Measurements from ENCODE around the gene NEIL3. TPM values are rescaled to one million over a fixed set of nuclear protein-coding genes. Genes with fewer than 3 reads are reported as not detected.

NEIL3 gene
- total RNA-seq, 1 experiment from 2014 or later, result 10.6 TPM

DNA sequence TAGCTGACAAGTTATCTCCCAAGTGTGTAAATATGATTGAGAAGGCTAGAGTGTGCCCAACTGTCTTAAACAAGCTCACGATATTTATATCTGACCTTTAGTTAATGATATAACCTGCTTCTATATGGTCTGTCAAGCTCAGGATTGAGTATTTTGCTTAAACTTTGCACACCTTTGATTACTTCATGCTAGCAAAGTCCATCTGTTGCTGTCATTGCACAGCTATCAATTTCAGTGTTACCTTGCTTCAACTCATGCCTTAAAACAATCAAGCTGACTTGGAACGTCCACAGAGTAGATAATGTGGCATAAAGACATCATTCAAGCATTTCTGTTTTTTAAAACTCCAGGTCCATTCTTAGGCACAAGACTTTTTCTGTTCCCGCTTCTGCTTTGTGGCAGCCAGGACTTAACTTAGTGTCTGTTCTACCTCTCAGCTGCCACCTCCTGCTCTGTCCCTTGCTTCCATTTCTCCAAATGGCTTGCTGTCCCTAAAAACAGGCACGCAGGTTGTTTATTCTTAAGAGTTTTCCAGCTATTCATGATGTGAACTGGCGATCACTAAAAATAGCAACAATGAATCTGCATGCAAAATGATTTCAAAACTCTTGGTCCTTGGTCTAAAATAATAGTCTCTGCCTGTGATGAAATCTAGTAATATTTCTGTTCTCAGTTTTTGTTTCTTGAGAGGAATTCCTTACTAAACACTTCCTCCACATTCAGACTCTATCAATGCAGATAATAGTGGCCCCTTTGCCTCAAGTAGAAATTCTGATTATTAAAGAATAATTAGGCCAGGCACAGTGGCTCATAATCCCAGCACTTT is 16.3 kb upstream of the NEIL3 start:
- BruUV-seq (replicated peaks), result no TSS peak
- no peak overlapping the region for H3K27ac Mint-ChIP-seq (ENCODE audit: unreplicated experiment)
- CTCF ChIA-PET, result no interaction called here

DNA sequence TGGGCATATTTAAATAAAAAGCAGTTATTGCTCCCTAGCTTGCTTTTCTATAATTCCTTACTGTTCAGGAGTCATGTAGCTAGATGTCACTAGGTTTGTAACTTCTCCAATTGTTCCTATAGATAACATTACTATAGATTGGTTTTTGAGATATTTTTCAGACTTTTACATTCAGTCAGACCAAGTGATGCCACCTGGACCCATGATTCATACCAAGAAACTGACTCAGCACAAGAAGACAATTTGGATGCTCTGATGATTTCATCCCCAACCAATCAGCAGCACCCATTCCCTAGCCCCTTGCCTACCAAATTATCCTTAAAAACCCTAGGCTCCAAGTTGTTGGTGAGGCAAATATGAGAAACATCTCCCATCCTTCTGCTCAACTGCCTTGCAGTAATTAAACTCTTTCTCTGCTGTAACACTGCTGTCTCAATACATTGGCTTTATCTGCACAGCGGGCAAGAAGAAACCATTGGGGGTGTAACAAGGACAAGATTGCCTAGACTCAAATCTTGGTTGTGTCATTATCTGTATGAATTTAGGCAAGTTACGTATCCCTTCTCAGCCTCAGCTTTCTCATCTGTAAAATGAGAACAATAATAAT is 11.8 kb upstream of the NEIL3 start:
- no TSS peak for BruUV-seq (replicated peaks)
- no peaks in the 10 kb centered on the region for H3K9me3 Mint-ChIP-seq (ENCODE audit: low read depth, unreplicated experiment)
- no peak for DNase-seq
- intact Hi-C loops (cut with micrococcal nuclease; ENCODE audit: unreplicated experiment), result no loop called here
- TF ChIP-seq, protein P1, sequence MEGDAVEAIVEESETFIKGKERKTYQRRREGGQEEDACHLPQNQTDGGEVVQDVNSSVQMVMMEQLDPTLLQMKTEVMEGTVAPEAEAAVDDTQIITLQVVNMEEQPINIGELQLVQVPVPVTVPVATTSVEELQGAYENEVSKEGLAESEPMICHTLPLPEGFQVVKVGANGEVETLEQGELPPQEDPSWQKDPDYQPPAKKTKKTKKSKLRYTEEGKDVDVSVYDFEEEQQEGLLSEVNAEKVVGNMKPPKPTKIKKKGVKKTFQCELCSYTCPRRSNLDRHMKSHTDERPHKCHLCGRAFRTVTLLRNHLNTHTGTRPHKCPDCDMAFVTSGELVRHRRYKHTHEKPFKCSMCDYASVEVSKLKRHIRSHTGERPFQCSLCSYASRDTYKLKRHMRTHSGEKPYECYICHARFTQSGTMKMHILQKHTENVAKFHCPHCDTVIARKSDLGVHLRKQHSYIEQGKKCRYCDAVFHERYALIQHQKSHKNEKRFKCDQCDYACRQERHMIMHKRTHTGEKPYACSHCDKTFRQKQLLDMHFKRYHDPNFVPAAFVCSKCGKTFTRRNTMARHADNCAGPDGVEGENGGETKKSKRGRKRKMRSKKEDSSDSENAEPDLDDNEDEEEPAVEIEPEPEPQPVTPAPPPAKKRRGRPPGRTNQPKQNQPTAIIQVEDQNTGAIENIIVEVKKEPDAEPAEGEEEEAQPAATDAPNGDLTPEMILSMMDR (IDR thresholded peaks at IDR 0.05; ENCODE audit: unreplicated experiment), result no peak
- no peaks in the 10 kb centered on the region for H3K36me3 Mint-ChIP-seq (ENCODE audit: insufficient read depth, unreplicated experiment)
- no peak overlapping the region for H3K4me3 Mint-ChIP-seq (ENCODE audit: low read depth, unreplicated experiment)
- no peaks in the 10 kb centered on the region for H3K4me1 Mint-ChIP-seq (ENCODE audit: low read depth, unreplicated experiment)
- CTCF ChIA-PET, result no interaction called here
- no peaks in the 10 kb centered on the region for H3K27me3 Mint-ChIP-seq (ENCODE audit: unreplicated experiment)
- H3K27ac Mint-ChIP-seq (ENCODE audit: unreplicated experiment), result no peak overlapping the region

More for the DNA sequence above, 16.3 kb upstream of the NEIL3 start:
- H3K9me3 Mint-ChIP-seq (ENCODE audit: low read depth, unreplicated experiment), result no peaks in the 10 kb centered on the region
- H3K4me3 Mint-ChIP-seq (ENCODE audit: low read depth, unreplicated experiment), result no peak overlapping the region
- DNase-seq, result no peak
- no peaks in the 10 kb centered on the region for H3K27me3 Mint-ChIP-seq (ENCODE audit: unreplicated experiment)
- no peaks in the 10 kb centered on the region for H3K36me3 Mint-ChIP-seq (ENCODE audit: insufficient read depth, unreplicated experiment)
- no peaks in the 10 kb centered on the region for H3K4me1 Mint-ChIP-seq (ENCODE audit: low read depth, unreplicated experiment)
- intact Hi-C loops (cut with micrococcal nuclease; ENCODE audit: unreplicated experiment), result no loop called here
- TF ChIP-seq, protein P1 (IDR thresholded peaks at IDR 0.05; ENCODE audit: unreplicated experiment), result no peak

DNA sequence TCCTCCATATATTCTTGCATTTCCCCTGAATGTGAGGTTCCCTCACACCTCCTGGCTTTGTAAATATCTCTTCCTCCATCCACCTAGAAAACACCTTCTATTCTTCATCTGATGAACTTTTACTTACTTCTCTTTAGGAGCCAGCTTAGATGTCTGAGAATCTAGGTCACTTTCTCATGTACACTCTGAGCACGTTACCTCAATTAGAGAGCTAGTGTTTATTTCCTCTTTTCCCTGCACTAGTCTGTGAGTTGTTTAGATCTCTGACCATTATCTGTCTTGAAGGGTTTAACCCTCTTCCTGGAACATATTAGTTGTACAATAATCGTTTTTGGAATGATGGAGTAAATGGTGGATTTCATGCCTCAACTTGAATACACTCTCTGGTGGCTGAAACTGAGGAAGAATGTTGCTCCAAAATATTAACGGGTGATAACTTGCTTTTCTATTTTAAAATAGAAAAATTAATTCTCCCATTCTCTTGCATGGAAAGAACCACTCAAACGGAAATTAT is 8.5 kb upstream of the NEIL3 start:
- intact Hi-C loops (cut with micrococcal nuclease; ENCODE audit: unreplicated experiment), result no loop called here
- Mint-ChIP-seq H3K27ac (ENCODE audit: unreplicated experiment) (no peak overlapping the region), H3K27me3 (ENCODE audit: unreplicated experiment) (no peaks in the 10 kb centered on the region), H3K4me3 (ENCODE audit: low read depth, unreplicated experiment) (no peak overlapping the region), H3K4me1 (ENCODE audit: low read depth, unreplicated experiment) (no peaks in the 10 kb centered on the region), H3K36me3 (ENCODE audit: insufficient read depth, unreplicated experiment) (no peaks in the 10 kb centered on the region), H3K9me3 (ENCODE audit: low read depth, unreplicated experiment) (no peaks in the 10 kb centered on the region)
- CTCF ChIA-PET, result no interaction called here
- no peak for DNase-seq
- no TSS peak for BruUV-seq (replicated peaks)
- TF ChIP-seq, protein P1 (IDR thresholded peaks at IDR 0.05; ENCODE audit: unreplicated experiment), result no peak

DNA sequence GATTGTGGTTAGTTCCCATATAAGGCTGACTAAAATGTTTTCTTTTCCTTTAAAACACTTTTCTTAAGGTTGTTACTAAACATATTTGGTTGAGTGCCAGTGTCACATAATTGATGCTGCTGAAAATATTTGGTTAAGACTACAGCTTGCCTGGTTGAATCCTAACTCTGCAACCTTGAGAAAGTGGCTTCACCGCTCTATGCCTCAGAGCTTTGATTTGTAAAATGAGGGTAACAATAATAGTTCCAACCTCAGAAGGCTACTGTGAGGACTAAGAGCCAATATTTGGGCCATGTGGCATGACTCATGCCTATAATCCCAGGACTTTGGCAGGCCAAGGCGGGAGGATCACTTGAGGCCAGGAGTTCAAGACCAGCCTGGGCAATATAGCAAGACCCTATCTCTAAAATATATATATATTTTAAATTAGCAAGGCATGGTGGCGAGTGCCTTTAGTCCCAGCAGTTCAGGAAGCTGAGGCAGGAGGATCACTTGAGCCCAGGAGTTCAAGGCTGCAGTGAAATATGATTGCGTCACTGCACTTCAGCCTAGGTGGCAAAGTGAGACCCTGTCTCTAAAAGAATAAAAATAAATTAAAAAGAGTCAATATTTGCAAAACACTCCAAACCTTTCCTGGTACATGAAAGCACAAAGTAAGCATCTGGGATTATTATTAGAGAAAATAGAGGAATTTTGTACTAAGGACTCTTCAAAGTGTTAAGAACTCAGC is 7.1 kb upstream of the NEIL3 start:
- Mint-ChIP-seq H3K27me3 (ENCODE audit: unreplicated experiment) (no peaks in the 10 kb centered on the region), H3K4me1 (ENCODE audit: low read depth, unreplicated experiment) (no peaks in the 10 kb centered on the region), H3K9me3 (ENCODE audit: low read depth, unreplicated experiment) (no peaks in the 10 kb centered on the region), H3K27ac (ENCODE audit: unreplicated experiment) (no peak overlapping the region), H3K4me3 (ENCODE audit: low read depth, unreplicated experiment) (no peak overlapping the region), H3K36me3 (ENCODE audit: insufficient read depth, unreplicated experiment) (no peaks in the 10 kb centered on the region)
- BruUV-seq (replicated peaks), result no TSS peak
- CTCF ChIA-PET, result no interaction called here
- intact Hi-C loops (cut with micrococcal nuclease; ENCODE audit: unreplicated experiment), result no loop called here
- TF ChIP-seq, protein P1 (IDR thresholded peaks at IDR 0.05; ENCODE audit: unreplicated experiment), result no peak
- no peak for DNase-seq

Measured in Calu3 (cell line).